HepG2 (cell line): ENCODE results near the gene TXNDC11. TPM values are rescaled to one million over a fixed set of nuclear protein-coding genes. Genes with fewer than 3 reads are reported as not detected.
A peak's percentile ranks its signal among the peaks of the same experiment; 100 is the strongest.

Source experiments
- ARID5B ChIP-seq: IDR thresholded peaks from 2 replicates; pipeline ENCODE4 v1.4.0; 2020; ENCODE audit warnings: mild to moderate bottlenecking, missing genetic modification reagents
- ATF3 ChIP-seq: sonication (generic); formaldehyde crosslinking; IDR thresholded peaks from 2 replicates; pipeline ENCODE4 v1.4.0; 2020; ENCODE audit warnings: missing genetic modification reagents
- CENPT ChIP-seq: sonication (generic); formaldehyde crosslinking; IDR thresholded peaks from 2 replicates; pipeline ENCODE4 v1.8.0; 2022; ENCODE audit warnings: low read depth, mild to moderate bottlenecking, moderate library complexity, missing genetic modification reagents
- GABPB1 ChIP-seq: IDR thresholded peaks from 2 replicates; pipeline ENCODE4 v1.6.1; 2016; ENCODE audit warnings: mild to moderate bottlenecking, missing genetic modification reagents, moderate library complexity, missing compliant biosample characterization
- HOXA9 ChIP-seq: sonication (generic); formaldehyde crosslinking; IDR thresholded peaks from 2 replicates; pipeline ENCODE4 v1.8.1; 2022; ENCODE audit warnings: missing genetic modification reagents, mild to moderate bottlenecking, moderate library complexity, borderline replicate concordance
- MIXL1 ChIP-seq: IDR thresholded peaks from 2 replicates; pipeline ENCODE4 v1.6.1; 2016
- MTF1 ChIP-seq: sonication (generic); formaldehyde crosslinking; IDR thresholded peaks from 2 replicates; pipeline ENCODE4 v1.5.0; 2020; ENCODE audit warnings: missing genetic modification reagents
- RFX3 ChIP-seq: IDR thresholded peaks from 2 replicates; pipeline ENCODE4 v1.6.1; 2016; ENCODE audit warnings: missing biosample characterization, missing genetic modification reagents
- THAP8 ChIP-seq: sonication (generic); formaldehyde crosslinking; IDR thresholded peaks from 2 replicates; pipeline ENCODE4 v1.5.1; 2020; ENCODE audit warnings: missing genetic modification reagents, mild to moderate bottlenecking, borderline replicate concordance
- ZNF704 ChIP-seq: sonication (generic); formaldehyde crosslinking; IDR thresholded peaks from 2 replicates; pipeline ENCODE4 v1.8.1; 2023; ENCODE audit warnings: mild to moderate bottlenecking, inconsistent platforms, moderate library complexity, missing genetic modification reagents, borderline replicate concordance
- polyA plus RNA-seq, 8 experiments: library from polyadenylated mRNA; depleted of rRNA in 3 of 8; stranded (reverse) in 7 of 8; unstranded in 1 of 8; fragments of >200 nt; fragmentation: Illumina TruSeq in 4 of 8; extraction: Trizol in 4 of 8; gene quantifications; 2 replicates each; pipeline versions ENCODE4 v1.2.1 to v1.2.3, GENCODE V29; 2011 to 2016; ENCODE audit warnings: low read depth in 4 of 8, missing spikeins in 1 of 8, mixed read lengths in 1 of 8; ENCODE audit not compliant: insufficient read depth in 1 of 8
- total RNA-seq, 5 experiments: library from RNA; depleted of rRNA; stranded (reverse); fragments of >200 nt; fragmentation: Illumina TruSeq; extraction: Trizol; gene quantifications; 2 replicates each; pipeline ENCODE4 v1.2.3, GENCODE V29; 2016; ENCODE audit warnings: low read depth in 1 of 5
- TF ChIP-seq, protein P1 (sequence below): sonication (generic); formaldehyde crosslinking; IDR thresholded peaks from 2 replicates; pipeline ENCODE4 v1.5.0; 2020; ENCODE audit warnings: mild to moderate bottlenecking, missing genetic modification reagents, borderline replicate concordance

TXNDC11 gene
- total and polyA plus RNA-seq, 2 of the 13 experiments (the other 11 are each of a cell fraction or from before 2014, with no cell fraction given): 74.9 to 123 TPM

- TF ChIP-seq, protein P1, sequence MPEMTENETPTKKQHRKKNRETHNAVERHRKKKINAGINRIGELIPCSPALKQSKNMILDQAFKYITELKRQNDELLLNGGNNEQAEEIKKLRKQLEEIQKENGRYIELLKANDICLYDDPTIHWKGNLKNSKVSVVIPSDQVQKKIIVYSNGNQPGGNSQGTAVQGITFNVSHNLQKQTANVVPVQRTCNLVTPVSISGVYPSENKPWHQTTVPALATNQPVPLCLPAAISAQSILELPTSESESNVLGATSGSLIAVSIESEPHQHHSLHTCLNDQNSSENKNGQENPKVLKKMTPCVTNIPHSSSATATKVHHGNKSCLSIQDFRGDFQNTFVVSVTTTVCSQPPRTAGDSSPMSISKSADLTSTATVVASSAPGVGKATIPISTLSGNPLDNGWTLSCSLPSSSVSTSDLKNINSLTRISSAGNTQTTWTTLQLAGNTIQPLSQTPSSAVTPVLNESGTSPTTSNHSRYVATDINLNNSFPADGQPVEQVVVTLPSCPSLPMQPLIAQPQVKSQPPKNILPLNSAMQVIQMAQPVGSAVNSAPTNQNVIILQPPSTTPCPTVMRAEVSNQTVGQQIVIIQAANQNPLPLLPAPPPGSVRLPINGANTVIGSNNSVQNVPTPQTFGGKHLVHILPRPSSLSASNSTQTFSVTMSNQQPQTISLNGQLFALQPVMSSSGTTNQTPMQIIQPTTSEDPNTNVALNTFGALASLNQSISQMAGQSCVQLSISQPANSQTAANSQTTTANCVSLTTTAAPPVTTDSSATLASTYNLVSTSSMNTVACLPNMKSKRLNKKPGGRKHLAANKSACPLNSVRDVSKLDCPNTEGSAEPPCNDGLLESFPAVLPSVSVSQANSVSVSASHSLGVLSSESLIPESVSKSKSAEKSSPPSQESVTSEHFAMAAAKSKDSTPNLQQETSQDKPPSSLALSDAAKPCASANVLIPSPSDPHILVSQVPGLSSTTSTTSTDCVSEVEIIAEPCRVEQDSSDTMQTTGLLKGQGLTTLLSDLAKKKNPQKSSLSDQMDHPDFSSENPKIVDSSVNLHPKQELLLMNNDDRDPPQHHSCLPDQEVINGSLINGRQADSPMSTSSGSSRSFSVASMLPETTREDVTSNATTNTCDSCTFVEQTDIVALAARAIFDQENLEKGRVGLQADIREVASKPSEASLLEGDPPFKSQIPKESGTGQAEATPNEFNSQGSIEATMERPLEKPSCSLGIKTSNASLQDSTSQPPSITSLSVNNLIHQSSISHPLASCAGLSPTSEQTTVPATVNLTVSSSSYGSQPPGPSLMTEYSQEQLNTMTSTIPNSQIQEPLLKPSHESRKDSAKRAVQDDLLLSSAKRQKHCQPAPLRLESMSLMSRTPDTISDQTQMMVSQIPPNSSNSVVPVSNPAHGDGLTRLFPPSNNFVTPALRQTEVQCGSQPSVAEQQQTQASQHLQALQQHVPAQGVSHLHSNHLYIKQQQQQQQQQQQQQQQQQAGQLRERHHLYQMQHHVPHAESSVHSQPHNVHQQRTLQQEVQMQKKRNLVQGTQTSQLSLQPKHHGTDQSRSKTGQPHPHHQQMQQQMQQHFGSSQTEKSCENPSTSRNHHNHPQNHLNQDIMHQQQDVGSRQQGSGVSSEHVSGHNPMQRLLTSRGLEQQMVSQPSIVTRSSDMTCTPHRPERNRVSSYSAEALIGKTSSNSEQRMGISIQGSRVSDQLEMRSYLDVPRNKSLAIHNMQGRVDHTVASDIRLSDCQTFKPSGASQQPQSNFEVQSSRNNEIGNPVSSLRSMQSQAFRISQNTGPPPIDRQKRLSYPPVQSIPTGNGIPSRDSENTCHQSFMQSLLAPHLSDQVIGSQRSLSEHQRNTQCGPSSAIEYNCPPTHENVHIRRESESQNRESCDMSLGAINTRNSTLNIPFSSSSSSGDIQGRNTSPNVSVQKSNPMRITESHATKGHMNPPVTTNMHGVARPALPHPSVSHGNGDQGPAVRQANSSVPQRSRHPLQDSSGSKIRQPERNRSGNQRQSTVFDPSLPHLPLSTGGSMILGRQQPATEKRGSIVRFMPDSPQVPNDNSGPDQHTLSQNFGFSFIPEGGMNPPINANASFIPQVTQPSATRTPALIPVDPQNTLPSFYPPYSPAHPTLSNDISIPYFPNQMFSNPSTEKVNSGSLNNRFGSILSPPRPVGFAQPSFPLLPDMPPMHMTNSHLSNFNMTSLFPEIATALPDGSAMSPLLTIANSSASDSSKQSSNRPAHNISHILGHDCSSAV: no peak
- TF ChIP-seq CENPT (no peak), MIXL1 (CRISPR knock-in tag) (0 out of 2 replicates have a peak, but pooled peaks have one; percentile 45), RFX3 (no peak), ARID5B (CRISPR knock-in tag) (0 out of 2 replicates have a peak, but pooled peaks have one; percentile 17), ATF3 (CRISPR knock-in tag) (no peak), HOXA9 (CRISPR knock-in tag) (no peak), MTF1 (CRISPR knock-in tag) (no peak), GABPB1 (CRISPR knock-in tag) (peak; percentile 29; the same call in 1 of the 2 replicates), ZNF704 (CRISPR knock-in tag) (no peak), THAP8 (CRISPR knock-in tag) (no peak)
These were observed 101.5 kb downstream of the TXNDC11 start (continued) for GRCh38 chr16:11640987-11641817.
